HS-27A (cell line): ENCODE measurements around the gene GRIK1.

ENCODE experiments used
- DNase-seq: peaks from one replicate; pipeline ENCODE4 v3.0.0-alpha.2; 2012; ENCODE audit warnings: low read depth, missing footprints

The GRIK1 gene

GRCh38 chr21:29786496-29787360, 153.1 kb downstream of the GRIK1 start:
- DNase-seq: no peak

GRCh38 chr21:29777160-29777559, 162.6 kb downstream of the GRIK1 start:
- no peak for DNase-seq

- no peak for DNase-seq
Observed at GRCh38 chr21:29775462-29775861, 164.3 kb downstream of the GRIK1 start.

- no peak for DNase-seq
Observed at GRCh38 chr21:29771491-29772066, 168.2 kb downstream of the GRIK1 start.

GRCh38 chr21:29763674-29764073, 176.1 kb downstream of the GRIK1 start:
- no peak for DNase-seq

GRCh38 chr21:29762570-29763082, 177.2 kb downstream of the GRIK1 start:
- no peak for DNase-seq

DNA sequence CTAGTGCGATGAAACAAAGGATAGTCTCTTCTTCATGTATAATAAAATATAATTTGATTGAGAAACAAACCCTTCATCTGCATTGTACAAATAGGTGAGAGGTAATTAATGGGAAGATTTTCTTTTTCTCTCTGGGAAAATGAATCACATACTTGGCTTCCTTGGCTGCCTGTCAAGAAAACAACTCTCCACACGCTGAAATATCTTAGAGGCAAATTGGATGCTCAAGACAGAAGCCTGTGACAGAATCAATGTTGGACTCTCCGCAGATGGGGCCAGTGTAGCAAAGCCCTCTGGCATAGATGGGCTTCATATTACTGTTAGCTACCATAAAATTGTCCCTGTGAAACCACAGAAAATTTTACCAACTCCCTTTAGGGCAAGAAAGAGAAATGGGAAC, 186.6 kb downstream of the GRIK1 start:
- DNase-seq: no peak

GRCh38 chr21:29751473-29752185, 188.2 kb downstream of the GRIK1 start:
- DNase-seq: no peak

- DNase-seq: no peak
Observed at GRCh38 chr21:29749957-29750356, 189.8 kb downstream of the GRIK1 start.

DNA sequence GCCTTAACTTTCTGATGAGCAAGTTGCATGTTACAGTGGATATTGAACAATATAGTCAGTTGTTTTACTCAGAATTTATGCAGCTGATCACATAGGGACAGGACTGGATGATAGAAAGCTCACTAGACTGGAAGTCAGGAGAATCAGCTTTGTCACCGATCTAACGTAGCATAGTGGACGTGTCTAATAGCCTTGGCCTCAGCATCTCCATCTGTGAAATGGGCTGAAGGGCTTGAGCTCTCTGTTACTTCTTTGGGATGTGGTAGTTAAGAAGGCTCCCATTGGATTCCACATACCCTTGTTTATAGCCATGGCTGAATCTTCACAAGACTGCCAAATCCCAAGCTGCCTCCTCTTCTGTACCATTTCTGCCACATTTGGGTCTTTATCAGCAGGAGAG, 190.6 kb downstream of the GRIK1 start:
- no peak for DNase-seq

DNA sequence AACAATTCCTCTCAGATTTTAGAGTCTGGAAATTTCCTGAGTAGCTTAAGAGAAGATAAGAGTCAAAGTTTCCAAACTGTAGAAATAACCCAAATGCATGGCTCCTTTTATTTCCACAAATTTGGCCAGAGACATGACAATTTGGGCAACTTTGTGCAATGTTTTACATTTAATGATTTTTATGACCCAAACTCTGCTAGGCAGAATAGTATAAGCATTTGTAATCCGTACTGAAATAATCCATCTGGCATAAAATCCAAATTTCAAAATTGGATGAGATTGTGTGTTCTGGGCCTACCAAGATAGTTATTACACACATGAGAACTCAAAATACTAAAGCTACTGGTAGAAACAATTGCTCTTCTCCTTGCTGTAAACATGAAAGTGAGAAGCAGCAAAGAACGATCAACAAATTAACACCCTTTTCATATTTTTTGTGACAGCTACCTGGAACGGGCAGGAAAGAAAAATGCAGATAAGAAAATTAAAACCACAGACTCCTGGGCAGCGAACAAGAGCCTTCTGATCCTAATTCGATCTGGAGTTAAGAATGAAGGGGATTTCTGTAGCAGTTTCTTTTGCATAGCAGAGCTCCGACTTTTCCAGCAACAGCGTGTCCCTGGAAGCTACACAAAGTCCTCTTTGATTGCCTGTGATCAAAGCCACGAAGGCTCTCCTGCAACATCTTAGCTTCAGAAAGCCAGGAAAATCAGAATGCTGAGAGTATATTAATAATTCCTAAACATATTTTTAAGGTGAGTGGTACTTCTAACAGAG, 191.2 kb downstream of the GRIK1 start:
- DNase-seq: no peak

GRCh38 chr21:29741761-29742160, 198.0 kb downstream of the GRIK1 start:
- DNase-seq: no peak

GRCh38 chr21:29739176-29739575, 200.6 kb downstream of the GRIK1 start:
- no peak for DNase-seq

DNA sequence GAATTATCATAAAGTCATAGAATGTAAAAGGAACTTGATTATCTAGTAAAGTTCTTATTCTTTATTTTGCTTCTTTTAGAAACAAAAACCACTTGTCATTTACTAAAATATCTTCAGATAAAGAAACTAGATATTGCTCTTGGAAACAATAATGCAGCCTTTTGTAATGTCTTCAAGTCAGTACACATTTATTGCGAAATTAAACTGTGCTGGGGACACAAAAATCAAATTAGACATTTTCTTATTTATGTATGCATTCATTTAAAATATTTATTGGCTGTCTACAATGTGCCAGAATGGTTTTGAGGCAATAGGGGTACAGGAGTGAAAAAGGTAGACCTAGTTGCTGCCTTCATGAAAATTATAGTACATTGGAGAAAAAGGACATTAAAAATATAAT, 201.1 kb downstream of the GRIK1 start:
- DNase-seq: no peak

- DNase-seq: no peak
Observed at GRCh38 chr21:29737186-29737585, 202.6 kb downstream of the GRIK1 start.

GRCh38 chr21:29730281-29730680, 209.5 kb downstream of the GRIK1 start:
- DNase-seq: no peak

DNA sequence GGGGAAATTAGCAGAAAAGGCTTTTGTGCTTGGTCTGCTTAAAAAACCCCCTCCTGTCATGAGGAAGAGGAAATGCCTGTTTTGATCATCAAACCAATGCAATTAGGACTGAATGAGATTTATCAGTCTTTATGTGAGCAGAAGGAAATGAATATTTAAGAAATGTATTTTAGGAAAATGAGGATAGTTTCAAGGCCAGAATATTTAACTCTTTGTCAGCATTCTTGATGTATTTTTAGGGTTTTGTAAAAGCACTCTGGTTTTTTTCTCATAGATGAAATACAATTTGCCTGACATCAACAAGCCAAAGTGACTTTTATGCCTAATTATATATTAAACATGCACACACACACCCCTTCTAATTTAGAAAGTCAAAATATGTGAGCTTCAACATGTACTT, 213.8 kb downstream of the GRIK1 start:
- DNase-seq: no peak

GRCh38 chr21:29725025-29725736, 214.6 kb downstream of the GRIK1 start:
- DNase-seq: no peak

GRCh38 chr21:29721964-29722363, 217.8 kb downstream of the GRIK1 start:
- DNase-seq: no peak

GRCh38 chr21:29721221-29721620, 218.6 kb downstream of the GRIK1 start:
- no peak for DNase-seq

DNA sequence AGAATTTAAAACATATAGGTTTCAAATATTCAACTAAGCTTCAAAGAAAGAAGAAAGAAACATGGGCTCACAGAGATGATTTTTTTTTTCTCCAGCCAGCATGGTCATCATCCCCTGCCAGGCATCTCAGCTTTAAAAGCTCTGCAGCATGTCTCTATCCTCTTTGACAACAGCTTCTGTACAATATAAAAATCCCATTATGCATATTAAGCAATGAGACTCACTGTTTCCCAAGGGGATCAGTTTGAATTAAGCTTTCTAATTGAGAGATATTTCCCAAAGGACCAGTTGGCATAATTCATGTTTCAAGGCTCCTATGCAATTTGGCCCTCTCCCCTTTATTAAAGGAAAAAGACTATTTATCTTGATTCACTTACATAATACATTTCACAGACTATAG, 220.3 kb downstream of the GRIK1 start:
- no peak for DNase-seq
